ENCODE measurements around the gene TFDP1.

Gene TFDP1

DNA sequence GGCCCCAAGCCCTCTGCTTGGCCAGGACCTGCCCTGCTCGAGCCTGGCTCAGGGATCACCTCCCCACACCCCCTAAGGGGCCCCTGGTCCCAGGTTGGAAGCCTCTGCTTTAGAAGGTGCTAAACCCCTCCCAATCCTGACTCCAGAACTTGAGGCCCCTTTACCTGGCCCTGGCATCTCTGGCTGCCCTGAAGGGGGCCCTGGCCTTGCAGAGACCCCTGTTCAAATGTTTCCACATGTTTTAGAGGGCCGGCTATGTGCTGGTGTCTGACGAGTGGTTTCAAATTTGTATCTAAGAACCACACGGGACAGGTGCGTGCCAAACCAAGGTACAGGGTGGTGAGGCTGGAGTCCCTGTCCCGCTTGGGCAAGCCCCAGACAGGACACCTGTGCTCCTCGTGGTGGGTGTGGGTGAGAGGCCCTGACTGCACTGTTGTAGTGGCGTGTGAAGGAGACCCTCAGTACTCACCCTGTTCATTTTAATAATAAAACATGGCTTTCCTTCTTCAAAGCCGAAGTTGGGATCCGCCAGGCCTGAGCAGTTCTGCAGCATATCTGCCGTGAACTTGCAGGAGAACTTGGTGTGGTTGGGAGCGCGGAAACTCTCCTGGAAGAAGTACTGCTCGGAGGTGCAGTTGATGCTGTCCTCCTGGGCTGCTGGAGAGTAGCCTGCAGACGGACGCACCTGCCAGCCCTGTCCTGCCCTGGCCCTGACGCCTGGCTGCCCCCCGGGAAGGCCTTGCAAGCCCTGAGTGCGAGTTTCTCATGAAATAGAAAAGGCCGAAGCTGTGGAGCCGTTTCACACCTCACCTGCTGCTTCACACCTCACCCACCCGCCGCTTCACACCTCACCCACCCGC, 68.1 kb downstream of the TFDP1 start:
- no peak for DNase-seq

DNA sequence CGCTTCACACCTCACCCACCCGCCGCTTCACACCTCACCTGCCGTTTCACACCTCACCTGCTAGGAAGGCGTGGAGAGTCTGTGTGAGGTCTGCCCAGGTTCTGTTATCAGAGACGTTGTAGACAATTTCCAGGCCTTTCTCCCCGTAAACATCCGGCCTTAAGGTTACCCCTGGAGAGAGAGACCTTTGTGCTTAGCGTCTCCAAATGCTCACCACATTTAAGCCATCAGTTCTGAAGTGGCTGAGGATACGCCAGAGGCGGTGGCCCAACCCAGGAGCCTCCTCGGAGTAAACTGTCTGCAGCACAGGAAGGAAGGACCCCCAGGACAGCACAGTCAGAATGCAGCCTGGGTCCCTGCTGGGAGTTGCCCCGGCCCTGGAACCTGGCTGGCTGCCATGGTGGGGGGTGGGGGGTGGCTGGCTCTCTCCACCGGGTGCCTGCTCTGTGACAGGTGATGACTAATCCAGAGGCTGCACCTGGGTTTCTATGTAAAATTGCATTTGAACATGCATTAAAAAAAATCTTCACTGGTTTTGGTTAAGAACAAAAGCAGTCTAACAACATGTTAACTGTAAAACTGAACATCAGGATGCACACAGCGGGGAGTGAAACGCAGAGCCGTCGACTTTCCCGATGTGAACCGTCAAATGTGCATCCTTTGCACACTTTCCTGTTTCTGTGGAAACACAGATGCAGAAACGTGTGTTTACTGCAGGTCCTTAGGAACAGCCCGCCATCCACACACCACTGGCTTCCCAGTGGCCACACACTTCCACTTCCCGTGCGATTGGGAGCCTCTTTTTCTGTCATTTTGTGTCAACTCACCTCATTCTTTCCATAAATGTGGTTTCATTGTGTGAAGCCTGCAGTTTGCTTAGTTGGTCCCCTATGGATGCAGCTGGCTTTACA, 69.0 kb downstream of the TFDP1 start:
- no peak for DNase-seq

DNA sequence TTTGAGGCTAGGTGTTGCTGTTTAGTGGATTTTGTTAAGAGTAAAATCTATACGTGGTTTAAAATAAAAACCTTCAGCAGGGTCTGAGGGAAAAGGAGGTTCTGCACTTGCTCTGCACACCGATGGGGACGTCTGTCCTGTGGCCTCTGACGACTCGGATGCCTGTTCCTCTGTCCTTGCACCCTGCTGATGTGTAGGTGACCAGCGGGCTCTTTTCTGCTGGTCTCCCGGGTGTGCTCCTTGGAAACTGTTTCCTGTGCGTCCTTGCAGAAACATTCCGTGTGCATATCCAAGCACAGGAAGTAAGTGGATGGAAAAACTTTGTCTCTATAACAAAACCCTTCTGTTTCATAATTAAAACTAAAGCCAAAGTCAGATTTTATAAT, 69.6 kb downstream of the TFDP1 start:
- no peak for DNase-seq

DNA sequence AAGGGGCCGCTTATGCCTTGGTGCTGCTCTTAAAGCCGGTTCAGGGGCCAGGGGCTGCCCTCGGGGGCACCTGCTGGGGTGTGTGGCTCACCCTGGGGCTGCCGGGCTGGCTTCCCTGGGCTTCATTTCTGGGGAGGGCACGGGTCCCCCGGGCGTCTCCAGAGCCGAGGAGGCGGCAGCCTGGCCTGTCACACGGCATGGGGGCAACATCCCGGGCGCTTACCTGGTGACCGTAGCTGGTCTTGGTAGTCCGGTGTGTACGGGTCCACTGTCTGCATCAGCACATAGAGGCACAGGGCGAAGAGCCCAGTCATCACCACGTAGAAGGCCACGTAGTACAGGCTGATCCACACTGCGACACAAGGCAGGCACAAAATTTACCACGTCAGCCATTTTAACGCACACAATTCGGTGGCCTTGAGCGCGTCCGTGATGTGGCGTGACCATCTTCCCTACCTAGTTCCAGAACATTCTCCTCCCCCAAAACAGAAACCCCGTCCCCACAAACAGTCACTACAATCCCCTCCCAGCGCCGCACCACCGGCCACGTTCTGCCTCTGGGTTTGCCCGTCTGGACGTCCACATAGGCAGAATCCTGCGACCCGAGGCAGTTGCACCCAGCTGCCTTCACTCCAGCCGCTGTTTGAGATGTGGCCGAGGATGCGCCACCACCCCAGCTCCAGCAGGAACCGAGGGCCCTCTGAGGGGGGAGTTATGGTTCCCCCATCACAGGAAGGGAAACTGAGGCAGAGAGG, 70.2 kb downstream of the TFDP1 start:
- no peak for DNase-seq

DNA sequence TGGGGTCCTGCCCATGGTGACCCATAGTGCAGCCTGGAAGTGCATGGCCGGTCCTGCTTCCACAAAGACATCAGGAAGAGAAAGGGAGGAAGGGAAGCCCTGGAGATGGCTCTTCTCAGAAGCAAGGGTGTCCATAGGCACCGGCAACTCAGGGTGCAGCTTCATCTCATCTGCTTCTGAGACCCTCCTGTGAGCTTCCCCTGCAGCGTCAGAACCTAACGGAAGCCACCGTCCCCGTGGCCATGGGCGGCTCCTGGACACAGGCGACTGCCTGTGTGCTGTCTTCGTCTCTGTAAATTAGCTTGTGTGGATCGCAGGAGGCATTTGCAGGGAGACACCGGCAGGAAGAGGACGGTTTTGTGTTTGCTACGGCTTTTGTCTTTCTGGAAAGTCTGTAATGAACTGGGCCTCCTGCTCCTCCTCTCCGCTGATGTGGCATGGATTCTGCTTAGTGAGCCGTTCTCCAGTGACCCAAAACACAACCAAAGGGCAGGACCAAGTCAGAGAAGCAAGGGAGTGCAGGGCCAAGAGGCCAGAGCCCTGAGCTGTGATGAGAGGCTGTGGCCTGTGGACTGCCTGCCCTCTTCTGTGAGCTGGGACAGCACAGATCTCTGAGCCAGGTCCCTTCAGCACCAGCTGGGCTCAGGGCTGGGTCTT, 70.9 kb downstream of the TFDP1 start:
- no peak for DNase-seq

DNA sequence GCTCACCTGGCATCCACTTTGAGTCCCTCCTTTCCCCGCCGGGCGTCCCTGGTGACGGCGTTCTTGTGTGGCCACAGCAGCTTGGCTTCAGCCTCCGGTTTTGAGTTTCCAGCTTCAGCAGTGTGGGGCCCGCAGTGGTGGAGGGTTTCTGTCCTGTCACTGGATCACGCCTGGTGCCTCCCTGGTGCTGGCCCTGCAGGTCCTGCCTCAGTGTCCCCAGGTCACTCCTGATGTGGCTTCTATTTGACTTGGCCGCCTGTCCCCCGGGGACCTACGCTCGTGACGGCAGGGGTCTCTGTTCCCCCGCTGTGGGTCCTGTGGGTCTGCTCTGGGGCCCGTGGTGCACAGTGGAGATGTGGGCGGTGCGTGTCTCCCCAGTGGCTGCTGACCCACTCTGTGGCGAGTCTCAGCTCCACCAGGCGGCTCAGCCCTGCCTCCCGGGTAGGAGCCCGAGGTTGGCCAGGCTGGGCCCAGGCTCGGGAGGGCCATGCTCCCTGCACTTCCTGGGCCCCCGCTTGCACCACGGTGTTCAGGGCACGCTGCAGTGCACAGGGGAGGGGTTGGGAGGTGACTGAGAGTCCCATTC, 71.5 kb downstream of the TFDP1 start:
- no peak for DNase-seq

DNA sequence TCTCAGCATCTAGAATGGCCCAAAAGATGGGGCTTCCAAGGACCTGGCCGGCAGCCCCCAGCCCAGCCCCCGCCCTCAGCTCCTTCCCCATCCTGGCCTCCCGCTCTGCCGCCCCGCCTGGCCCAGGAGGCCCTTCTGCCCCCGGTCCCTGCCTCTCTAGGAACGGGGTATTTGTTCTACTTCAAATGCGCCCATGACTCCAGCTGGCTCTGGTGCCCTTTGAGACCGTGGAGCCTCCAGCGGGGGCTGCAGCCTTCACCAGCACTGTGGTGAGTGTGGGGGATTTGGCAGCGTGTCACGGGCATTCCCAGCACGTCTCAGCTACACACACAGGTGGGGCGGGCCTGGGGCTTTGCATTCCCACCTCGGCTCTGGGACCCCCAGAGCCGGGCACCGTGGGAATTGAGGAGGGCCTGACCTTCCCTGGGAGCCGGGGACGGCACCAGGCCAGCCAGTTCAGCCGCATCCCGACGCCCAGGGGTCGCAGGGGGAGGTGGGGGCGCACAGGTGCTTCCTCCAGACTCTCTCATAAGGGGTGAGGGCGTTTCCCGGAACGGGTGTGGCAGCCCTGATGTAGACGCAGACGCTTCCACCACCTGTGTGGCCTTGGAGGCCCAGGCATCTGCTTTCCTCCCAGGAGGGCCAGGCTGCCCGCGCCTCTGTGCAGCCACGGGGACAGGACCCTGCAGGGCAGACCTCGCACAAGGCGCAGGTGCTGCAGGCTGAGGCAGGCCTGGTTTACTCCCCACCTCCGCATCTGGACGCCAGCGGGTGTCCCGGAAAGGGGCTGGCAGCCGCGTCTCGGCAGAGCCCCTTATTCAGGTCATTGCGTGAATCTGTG, 72.5 kb downstream of the TFDP1 start:
- no peak for DNase-seq

DNA sequence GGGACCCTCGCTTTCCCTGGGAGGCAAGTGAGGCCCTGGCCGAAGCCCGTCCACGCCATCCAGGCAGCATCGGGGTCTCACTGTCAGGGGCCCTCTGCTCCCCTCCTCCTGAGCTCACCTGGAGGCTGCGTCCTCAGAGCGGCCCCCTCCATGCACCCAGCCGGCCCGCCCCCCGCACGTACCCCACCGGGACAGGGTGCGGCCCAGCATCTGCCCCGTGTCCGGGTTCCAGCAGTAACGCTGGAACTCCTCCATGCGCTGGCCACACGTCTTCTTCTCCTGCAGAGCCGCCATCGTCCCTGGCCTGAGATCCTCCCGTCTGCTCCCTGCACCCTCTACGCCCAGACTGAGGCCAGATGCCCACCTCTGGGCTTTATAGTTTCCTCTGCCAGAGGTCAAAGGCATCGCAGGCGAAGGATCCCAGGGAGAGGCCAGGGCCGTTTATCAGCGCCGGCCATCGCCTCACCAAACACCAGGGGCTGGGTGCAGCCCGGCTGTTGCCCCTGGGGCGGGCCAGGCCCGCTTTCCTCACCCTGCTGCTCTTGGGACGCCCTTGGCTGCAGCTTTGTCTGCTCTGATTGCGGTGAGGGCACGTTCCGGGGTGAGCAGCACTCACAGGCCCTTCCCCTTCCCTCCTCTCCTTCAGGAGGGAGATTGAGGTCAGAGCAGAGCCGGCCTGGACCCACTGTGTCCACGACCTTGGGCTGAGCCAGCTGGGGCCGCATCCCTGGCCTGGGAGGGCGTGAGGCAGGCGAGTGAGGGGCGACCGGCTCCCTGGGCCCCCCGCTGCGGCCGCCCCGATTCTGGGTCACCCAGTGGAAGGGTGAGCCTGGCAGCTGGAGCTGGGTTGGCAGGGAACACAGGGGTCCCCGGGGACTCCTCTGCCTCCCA, 73.5 kb downstream of the TFDP1 start, which contains the start of gene ATP4B:
Gene ATP4B, minus strand, starts transcription at position 348 of the 891 bp plus-strand sequence. Its CDS starts 54 bp downstream, at position 294.
- no peak for DNase-seq

DNA sequence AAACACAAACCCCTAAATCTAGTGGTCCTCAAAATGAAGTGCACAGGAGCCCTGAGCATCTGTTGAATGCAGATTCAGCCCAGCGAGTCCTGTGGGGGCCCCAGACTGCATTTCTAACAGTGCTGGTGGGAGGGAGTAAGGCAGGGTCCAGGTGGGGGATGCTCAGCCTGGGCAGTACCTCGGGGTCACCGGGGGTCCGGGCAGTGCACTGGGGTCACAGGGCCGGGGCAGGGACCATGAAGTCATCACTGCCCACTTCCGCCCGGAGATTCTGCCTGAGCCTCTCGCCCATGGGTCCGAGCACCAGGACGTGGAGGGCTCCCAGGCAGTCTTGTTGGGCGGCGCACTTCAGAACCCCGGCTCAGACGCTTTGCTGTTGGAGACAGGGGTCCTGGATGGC, 74.3 kb downstream of the TFDP1 start:
- no peak for DNase-seq

DNA sequence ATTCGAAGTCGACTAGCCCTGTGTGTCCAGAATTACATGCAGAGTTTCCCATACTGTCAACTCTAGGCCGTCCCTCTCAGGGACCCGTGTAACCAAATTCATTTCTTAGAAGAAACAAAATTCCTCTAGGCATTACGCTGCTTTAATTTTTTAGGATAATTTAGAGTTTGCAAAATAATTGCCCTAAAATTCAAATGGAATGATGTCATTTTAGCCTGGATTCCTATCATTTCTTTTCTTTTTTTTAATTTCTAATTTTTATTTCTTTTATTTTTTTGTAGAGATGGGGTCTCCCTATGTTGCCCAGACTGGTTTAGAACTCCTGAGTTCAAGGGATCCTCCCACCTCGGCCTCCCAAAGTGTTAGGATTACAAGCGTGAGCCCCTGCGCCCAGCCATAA, 74.8 kb downstream of the TFDP1 start:
- no peak for DNase-seq

DNA sequence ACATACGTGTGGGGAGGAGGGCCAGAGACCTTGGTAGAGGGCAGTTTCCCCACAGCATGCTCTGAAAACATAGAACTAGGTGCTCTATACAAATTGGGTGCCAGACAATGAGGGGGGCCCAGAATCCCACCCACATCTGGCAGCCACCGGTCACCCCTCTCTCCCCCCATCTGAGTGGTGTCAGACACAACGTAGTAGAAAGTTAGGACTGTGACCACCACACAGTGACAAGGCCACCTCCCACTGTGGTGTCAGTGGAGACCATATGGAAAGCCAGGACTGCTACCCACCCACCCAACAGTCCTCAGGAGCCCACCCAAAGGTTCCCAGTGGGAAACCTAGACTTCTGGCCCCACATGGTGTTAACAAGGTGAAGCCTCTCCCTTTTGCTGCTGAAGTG, 75.5 kb downstream of the TFDP1 start:
- DNase-seq: no peak

DNA sequence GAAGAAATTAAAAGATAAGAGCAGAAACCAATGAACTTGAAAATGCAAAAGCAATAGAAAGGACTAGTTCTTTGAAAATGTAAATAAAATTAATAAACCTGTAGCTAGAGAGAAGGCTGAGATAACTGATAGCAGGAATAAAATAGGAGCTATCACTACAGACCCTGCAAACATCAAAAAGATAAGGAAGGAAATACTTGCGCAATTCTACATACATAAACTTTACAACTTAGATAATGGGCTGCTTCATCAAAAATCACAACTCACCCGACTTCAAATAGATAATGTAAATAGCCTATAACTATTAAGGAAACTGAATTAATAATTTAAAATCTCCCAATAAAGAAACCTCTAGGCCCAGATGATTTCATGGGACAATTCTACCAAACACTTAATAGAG, 77.0 kb downstream of the TFDP1 start:
- no peak for DNase-seq

DNA sequence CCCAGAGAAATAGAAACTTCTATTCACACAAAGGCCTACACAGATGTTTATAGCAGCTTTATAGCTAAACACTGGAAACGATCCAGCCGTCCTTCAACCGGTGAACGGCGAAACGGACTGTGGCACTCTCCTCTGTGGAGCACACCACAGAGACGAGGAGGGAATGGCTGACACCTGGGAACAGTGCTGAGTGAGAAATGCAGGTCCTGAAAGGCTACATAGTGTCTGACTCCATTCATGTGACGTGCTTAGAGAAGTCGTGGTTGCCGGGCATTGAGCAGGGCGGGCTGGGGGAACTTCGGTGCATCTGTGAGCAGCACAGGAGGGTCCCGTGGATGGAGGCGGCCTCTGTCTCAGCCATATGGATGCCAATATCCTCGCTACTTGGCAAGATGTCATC, 79.4 kb downstream of the TFDP1 start:
- no peak for DNase-seq

DNA sequence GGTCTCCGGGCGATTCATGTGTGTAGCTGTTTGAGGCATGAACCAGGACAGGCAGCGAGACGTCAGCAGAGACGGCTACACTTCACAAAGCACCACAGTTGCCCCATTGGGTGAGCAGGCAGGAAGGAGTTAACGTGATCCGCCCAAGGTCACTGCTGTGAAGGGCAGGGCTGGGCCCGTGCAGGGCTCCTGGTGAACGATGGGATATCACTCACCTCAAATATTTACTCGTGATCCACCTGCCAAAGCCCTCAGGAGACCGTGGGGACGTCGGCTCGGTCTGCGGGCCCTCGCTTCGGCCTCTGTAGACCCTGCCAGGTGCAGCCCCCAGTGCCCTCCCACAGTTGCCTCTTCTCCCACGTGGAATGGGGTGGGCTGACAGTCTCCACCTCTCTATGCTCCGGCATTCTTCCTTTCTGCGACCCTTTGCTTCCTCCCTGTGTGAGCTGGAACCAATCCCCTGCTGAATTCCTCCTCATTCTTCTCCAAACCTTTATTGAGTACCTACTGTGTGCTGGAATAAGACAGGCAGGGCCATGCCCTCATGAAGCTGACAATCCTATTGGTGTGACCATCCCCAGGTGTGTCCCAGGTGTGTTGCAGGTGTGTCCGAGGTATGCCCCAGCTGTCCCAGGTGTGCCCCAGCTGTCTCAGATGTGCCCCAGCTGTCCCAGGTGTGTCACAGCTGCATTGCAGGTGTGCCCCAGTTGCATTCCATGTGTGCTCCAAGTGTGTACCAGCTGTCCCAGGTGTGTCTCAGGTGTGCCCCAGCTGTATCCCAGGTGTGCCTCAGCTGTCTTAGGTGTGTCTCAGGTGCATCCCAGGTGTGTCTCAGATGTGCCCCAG, 80.4 kb downstream of the TFDP1 start:
- no peak for DNase-seq

DNA sequence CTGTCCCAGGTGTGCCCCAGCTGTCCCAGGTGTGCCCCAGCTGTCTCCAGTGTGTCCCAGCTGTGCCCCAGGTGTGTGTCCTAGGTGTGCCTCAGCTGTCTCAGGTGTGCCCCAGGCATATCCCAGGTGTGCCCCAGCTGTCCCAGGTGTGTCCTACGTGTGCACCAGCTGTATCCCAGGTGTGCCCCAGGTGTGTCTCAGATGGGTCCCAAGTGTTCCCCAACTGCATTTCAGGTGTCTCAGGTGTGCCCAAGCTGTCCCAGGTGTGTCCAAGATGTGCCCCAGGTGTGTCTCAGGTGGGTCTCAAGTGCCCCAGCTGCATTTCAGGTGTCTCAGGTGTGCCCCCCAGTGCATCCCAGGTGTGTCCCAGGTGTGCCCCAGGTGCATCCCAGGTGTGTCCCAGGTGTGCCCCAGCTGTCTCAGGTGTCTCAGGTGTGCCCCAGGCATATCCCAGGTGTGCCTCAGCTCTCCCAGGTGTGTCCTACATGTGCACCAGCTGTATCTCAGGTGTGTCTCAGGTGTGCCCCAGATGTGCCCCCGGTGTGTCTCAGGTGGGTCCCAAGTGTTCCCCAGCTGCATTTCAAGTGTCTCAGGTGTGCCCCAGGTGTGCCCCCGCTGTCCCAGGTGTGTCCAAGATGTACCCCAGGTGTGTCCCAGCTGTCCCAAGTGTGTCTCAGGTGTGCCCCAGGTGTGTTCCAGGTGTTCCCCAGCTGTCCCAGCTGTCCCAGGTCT, 81.2 kb downstream of the TFDP1 start:
- no peak for DNase-seq

DNA sequence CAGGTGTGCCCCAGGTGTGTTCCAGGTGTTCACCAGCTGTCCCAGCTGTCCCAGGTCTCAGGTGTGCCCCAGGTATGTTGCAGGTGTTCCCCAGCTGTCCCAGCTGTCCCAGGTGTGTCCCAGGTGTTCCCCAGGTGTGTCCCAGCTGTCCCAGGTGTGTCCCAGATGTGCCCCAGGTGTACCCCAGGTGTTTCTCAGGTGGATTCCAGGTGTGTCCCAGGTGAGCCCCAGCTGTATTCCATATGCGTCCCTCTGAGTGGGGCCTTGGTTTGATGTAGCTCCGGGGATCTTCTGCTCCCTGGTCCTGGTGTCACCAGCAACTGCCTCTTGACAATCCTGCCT, 81.7 kb downstream of the TFDP1 start:
- DNase-seq: no peak

DNA sequence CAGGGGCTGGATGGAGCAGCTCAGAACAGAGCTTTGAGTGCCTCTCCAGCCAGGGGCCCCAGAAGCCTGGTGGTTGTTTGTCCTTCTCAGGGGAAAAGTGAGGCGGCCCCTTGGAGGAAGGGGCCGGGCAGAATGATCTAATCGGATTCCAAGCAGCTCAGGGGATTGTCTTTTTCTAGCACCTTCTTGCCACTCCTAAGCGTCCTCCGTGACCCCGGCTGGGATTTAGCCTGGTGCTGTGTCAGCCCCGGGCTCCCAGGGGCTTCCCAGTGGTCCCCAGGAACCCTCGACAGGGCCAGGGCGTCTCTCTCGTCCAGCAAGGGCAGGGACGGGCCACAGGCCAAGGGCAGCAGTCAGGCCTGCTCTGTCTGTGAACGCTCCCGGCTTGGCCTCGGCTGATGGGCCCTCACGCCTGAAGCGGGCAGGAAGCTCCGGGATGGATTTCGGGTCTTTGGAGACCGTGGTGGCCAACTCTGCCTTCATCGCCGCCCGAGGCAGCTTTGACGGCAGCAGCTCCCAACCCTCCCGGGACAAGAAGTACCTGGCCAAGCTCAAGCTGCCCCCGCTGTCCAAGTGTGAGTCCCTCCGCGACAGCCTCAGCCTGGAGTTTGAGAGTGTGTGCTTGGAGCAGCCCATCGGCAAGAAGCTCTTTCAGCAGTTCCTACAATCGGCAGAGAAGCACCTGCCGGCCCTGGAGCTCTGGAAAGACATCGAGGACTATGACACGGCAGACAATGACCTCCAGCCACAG, 82.6 kb downstream of the TFDP1 start, which contains the start of gene GRK1:
Gene GRK1, plus strand, starts transcription at position 269 of the 751 bp plus-strand sequence. Its CDS starts 168 bp downstream, at position 437.
- no peak for DNase-seq
